Naive B cell (primary cell): ENCODE measurements around the gene RAP1GAP2. TPM values are rescaled to one million over a fixed set of nuclear protein-coding genes. Genes with fewer than 3 reads are reported as not detected.
A peak's percentile ranks its signal among the peaks of the same experiment; 100 is the strongest.

Source experiments
- ATAC-seq, 2 donors: fragments of 150-1000 bp; cut with Tn5 transposase; 2 replicates each; pipeline ENCODE4 v1.10.0; 2021; ENCODE audit warnings: low read depth in 2 of 2, mild to moderate bottlenecking in 2 of 2, moderate library complexity in 2 of 2
- DNase-seq: peaks from one replicate; pipeline ENCODE4 v3.0.0; 2022
- H3K27ac Mint-ChIP-seq, 6 donors: one replicate each; pipeline ENCODE4 v1.8.0; 2020 to 2022; ENCODE audit warnings: mild to moderate bottlenecking in 6 of 6, mixed read lengths in 6 of 6, moderate library complexity in 5 of 6, inconsistent platforms in 2 of 6
- H3K27me3 Mint-ChIP-seq, 3 donors: one replicate each; pipeline ENCODE4 v1.8.0; 2021 to 2022; ENCODE audit warnings: mixed read lengths in 3 of 3, mild to moderate bottlenecking in 1 of 3
- H3K36me3 Mint-ChIP-seq, 2 donors: one replicate each; pipeline ENCODE4 v1.8.0; 2020 to 2022; ENCODE audit warnings: mixed read lengths in 2 of 2, inconsistent platforms in 1 of 2, mild to moderate bottlenecking in 1 of 2
- H3K4me1 Mint-ChIP-seq, 3 donors: one replicate each; pipeline ENCODE4 v1.8.0; 2020 to 2022; ENCODE audit warnings: mixed read lengths in 3 of 3, inconsistent platforms in 1 of 3, mild to moderate bottlenecking in 1 of 3, moderate library complexity in 1 of 3
- H3K4me3 Mint-ChIP-seq, 8 donors: one replicate each; pipeline ENCODE4 v1.8.0; 2020 to 2022; ENCODE audit warnings: mild to moderate bottlenecking in 8 of 8, mixed read lengths in 8 of 8, moderate library complexity in 8 of 8, inconsistent platforms in 2 of 8
- H3K9me3 Mint-ChIP-seq, 7 donors: one replicate each; pipeline ENCODE4 v1.8.0; 2020 to 2022; ENCODE audit warnings: mixed read lengths in 7 of 7, mild to moderate bottlenecking in 5 of 7, inconsistent platforms in 2 of 7, moderate library complexity in 1 of 7
- polyA plus RNA-seq, 6 donors: library from polyadenylated mRNA; unstranded; fragments of 300-500 nt; fragmentation: Illumina TruSeq; gene quantifications; one replicate each; pipeline ENCODE4 v1.2.3, GENCODE V29; 2021; ENCODE audit warnings: low read depth in 6 of 6

Gene RAP1GAP2
- polyA plus RNA-seq, 6 donors from 2014 or later: 0.96 to 2.9 (median 1.4) TPM; not detected in 1

DNA sequence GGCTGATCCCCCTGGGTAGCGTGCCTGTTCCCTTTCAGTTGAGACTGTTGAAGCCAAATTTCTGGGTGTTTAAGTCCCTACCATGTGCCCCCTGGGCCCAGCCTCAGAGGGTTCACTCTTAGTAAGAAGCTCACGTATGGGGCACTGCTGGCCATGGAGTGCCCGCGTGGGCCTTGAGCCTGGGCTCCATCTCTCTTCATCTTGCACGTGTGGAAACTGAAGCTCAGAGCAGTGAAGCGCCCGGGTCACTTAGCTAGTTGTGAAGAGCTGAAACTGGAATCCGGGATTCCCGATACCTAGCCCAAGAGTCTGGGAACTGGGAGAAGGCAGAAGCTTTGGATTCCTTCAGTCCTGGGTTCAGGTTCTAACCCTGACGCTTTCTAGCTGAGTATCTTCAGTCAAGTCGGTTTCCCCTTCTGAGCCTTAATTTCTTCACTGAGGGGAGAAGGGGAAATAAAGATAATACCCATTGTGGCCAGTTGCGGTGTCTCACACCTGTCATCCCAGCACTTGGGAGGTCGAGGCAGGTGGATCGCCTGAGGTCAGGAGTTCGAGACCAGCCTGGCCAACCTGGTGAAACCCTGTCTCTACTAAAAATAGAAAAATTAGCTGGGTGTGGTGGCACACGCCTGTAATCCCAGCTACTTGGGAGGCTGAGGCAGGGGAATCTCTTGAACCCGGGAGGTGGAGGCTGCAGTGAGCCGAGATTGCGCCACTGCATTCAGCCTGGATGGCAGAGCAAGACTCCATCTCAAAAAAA, 163.3 kb downstream of the RAP1GAP2 start:
- Mint-ChIP-seq H3K4me3 (no peak overlapping the region), H3K9me3 (no peaks in the 10 kb centered on the region), H3K27me3 (peaks cover 0 to 14% (median 0%) of the 10 kb centered on the region in 3 donors), H3K36me3 (no peaks in the 10 kb centered on the region), H3K4me1 (peaks cover 12 to 27% (median 16%) of the 10 kb centered on the region in 3 donors), H3K27ac (no peak overlapping the region)
- ATAC-seq: no peak
- no peak for DNase-seq

DNA sequence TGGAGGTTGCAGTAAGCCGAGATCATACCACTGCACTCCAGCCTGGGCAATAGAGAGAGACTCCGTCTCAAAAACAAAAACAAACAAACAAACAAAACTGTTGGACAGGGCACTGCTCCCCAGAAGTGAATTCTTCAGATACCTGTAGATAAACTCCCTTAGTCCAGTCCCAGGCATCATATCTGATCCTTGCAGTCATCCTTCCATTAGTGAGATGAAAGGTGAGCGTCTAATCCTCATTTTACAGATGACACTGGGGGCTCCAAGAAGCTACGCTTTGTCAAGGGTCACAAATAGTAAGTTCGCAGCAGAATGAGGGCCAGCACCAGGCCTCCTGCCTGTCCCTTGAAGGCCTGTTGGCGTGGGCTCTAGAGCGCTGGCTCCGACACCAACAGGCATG, 165.2 kb downstream of the RAP1GAP2 start:
- Mint-ChIP-seq H3K27me3 (peaks cover 0 to 6% (median 0%) of the 10 kb centered on the region in 3 donors), H3K4me1 (peaks cover 0 to 11% (median 0%) of the 10 kb centered on the region in 3 donors), H3K9me3 (no peaks in the 10 kb centered on the region), H3K36me3 (peaks cover 0 to 13% of the 10 kb centered on the region in 2 donors), H3K27ac (no peak overlapping the region), H3K4me3 (no peak overlapping the region)
- DNase-seq: no peak
- no peak for ATAC-seq

DNA sequence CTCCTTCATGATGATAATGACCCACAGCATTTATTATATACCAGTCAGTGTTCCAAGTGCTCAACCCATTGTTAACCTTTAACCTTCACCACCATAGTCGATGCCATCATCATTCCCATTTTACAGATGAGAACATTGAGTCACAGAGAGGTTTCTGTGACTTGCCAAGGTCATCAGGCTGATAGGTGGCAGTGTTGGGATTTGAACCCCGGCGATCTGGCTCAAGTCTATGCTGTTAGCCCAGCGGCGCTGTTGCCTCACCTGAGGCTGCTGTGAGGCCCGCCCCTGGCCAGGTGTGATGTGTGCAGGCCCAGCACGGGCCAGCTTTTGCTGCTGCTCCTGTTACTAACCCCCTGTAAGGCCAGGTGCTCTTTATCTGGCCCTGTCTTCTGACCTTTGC, 166.0 kb downstream of the RAP1GAP2 start:
- Mint-ChIP-seq H3K4me1 (peaks cover 0 to 9% (median 0%) of the 10 kb centered on the region in 3 donors), H3K27me3 (peaks cover 0 to 4% (median 0%) of the 10 kb centered on the region in 3 donors), H3K4me3 (no peak overlapping the region), H3K36me3 (peaks cover 0 to 13% of the 10 kb centered on the region in 2 donors), H3K9me3 (no peaks in the 10 kb centered on the region), H3K27ac (peak overlapping the region in 1 of 6 donors; percentile 39)
- DNase-seq (no peak), ATAC-seq (no peak)

GRCh38 chr17:2962729-2963128, 166.5 kb downstream of the RAP1GAP2 start:
- Mint-ChIP-seq H3K4me1 (peaks cover 0 to 6% (median 0%) of the 10 kb centered on the region in 3 donors), H3K36me3 (peaks cover 0 to 13% of the 10 kb centered on the region in 2 donors), H3K27me3 (peaks cover 0 to 4% (median 0%) of the 10 kb centered on the region in 3 donors), H3K27ac (no peak overlapping the region), H3K4me3 (no peak overlapping the region), H3K9me3 (no peaks in the 10 kb centered on the region)
- ATAC-seq: no peak
- no peak for DNase-seq

GRCh38 chr17:2963332-2964027, 167.2 kb downstream of the RAP1GAP2 start:
- no peaks in the 10 kb centered on the region for H3K27me3 Mint-ChIP-seq
- peaks cover 0 to 13% of the 10 kb centered on the region in 2 donors for H3K36me3 Mint-ChIP-seq
- no peaks in the 10 kb centered on the region for H3K4me1 Mint-ChIP-seq
- H3K9me3 Mint-ChIP-seq: no peaks in the 10 kb centered on the region
- ATAC-seq: no peak
- H3K27ac Mint-ChIP-seq: no peak overlapping the region
- H3K4me3 Mint-ChIP-seq: no peak overlapping the region
- no peak for DNase-seq

GRCh38 chr17:2964028-2964356, 167.8 kb downstream of the RAP1GAP2 start:
- ATAC-seq (no peak), DNase-seq (no peak)
- Mint-ChIP-seq H3K27me3 (no peaks in the 10 kb centered on the region), H3K9me3 (no peaks in the 10 kb centered on the region), H3K4me3 (no peak overlapping the region), H3K4me1 (no peaks in the 10 kb centered on the region), H3K27ac (no peak overlapping the region), H3K36me3 (peaks cover 0 to 13% of the 10 kb centered on the region in 2 donors)

GRCh38 chr17:2964370-2964769, 168.1 kb downstream of the RAP1GAP2 start:
- Mint-ChIP-seq H3K9me3 (no peaks in the 10 kb centered on the region), H3K36me3 (peaks cover 0 to 13% of the 10 kb centered on the region in 2 donors), H3K27me3 (no peaks in the 10 kb centered on the region), H3K4me3 (peak overlapping the region in 1 of 8 donors; percentile 29), H3K4me1 (no peaks in the 10 kb centered on the region), H3K27ac (peak overlapping the region in 1 of 6 donors; percentile 77)
- ATAC-seq: no peak
- no peak for DNase-seq

DNA sequence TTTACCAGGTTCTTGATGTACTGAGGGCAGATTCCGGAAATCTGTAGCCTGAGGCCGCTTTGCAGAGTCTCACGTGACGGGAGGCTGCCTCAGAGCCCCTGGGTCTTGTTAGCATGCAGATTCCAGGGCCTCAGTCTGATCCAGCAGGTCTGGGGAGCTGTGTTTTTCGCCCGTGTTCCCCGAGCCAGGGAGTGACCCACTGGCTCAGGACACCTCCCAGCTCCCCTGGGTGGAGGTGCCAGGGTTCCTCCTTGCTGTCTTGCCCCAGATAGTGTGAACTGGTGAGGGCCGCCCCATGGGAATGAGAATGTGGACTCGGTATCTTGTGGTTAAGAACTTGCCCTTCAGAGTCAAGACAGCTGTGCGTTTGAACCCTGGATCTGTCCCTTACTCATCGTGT, 168.6 kb downstream of the RAP1GAP2 start:
- no peaks in the 10 kb centered on the region for H3K4me1 Mint-ChIP-seq
- H3K27me3 Mint-ChIP-seq: no peaks in the 10 kb centered on the region
- H3K36me3 Mint-ChIP-seq: peaks cover 0 to 13% of the 10 kb centered on the region in 2 donors
- no peaks in the 10 kb centered on the region for H3K9me3 Mint-ChIP-seq
- ATAC-seq (no peak), DNase-seq (no peak)
- no peak overlapping the region for H3K4me3 Mint-ChIP-seq
- no peak overlapping the region for H3K27ac Mint-ChIP-seq

DNA sequence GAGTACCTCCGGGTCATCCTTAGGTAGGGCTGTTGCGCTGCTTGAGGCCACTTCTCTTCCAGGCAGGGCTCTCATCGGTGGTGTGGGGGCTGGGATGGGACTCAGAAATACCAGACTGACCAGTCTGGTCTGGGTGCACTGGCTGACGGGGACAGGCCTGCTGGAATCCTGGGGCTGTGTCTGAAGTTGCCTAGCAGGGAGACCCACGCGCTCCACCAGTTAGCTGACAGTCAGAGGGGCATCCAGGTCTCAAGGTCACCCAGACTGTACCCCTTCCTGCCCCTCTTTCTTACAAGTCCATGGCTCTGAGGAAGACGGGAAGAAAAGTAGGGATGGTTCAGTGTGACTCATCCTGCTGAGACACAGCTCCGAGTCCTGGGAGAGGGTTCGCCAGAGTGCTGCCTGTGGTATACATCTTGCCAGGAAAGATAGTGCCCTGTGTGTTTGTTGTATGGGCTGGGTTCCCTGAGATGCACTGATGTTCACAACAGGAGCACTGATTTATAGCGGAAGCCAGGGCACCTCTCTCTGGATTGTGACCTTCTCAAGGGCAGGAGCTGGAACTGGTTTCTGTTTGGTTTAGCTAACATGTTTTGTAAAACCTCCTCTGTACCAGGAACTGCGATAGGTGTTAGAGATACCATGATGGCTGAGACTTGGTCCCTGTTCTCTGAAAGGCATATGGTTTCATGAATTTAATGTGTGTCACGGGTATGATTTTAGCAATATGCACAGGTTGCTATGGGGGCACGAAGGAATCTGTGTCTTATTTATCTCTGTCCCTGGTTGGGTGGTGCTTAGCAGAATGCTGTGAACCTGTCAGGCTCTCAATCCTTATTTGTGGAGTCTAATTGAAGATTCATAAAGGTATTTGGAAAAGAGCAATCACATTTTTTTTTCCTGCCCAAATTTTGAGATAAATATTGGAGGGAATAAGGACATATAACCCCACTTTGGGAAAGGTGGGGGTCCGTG, 169.7 kb downstream of the RAP1GAP2 start:
- no peak for DNase-seq
- Mint-ChIP-seq H3K9me3 (no peaks in the 10 kb centered on the region), H3K36me3 (peaks cover 0 to 13% of the 10 kb centered on the region in 2 donors), H3K4me3 (no peak overlapping the region), H3K4me1 (no peaks in the 10 kb centered on the region), H3K27ac (peak overlapping the region in 1 of 6 donors; percentile 22), H3K27me3 (no peaks in the 10 kb centered on the region)
- no peak for ATAC-seq

- no peaks in the 10 kb centered on the region for H3K27me3 Mint-ChIP-seq
- H3K27ac Mint-ChIP-seq: peak overlapping the region in 1 of 6 donors; percentile 9
- DNase-seq (no peak), ATAC-seq (no peak)
- H3K36me3 Mint-ChIP-seq: peaks cover 0 to 13% of the 10 kb centered on the region in 2 donors
- no peaks in the 10 kb centered on the region for H3K4me1 Mint-ChIP-seq
- H3K9me3 Mint-ChIP-seq: no peaks in the 10 kb centered on the region
- H3K4me3 Mint-ChIP-seq: no peak overlapping the region
Observed at GRCh38 chr17:2967515-2967914, 171.3 kb downstream of the RAP1GAP2 start.

GRCh38 chr17:2971851-2972250, 175.6 kb downstream of the RAP1GAP2 start:
- Mint-ChIP-seq H3K4me3 (no peak overlapping the region), H3K27me3 (no peaks in the 10 kb centered on the region), H3K9me3 (no peaks in the 10 kb centered on the region), H3K27ac (no peak overlapping the region), H3K4me1 (no peaks in the 10 kb centered on the region), H3K36me3 (no peaks in the 10 kb centered on the region)
- ATAC-seq (no peak), DNase-seq (no peak)

DNA sequence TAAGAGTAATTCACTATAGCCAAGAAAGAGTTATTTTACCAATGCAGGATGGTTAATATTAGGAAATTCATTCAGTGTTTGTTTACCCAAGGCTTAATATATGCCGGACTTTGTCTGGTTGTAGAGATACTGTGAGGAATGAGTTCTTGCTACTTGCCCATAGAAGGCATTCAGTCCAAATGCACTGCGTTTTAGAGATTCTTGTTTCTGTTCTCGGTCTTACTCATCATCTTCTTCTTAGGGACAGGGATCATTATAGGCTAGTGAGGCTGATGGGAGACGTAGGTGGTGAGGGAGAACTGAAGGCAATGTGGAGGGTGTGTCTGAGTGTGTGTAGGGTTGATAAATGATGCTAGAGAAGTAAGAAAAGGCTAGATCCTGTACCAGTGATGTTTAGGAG, 176.5 kb downstream of the RAP1GAP2 start:
- Mint-ChIP-seq H3K4me3 (no peak overlapping the region), H3K27me3 (no peaks in the 10 kb centered on the region), H3K9me3 (no peaks in the 10 kb centered on the region), H3K4me1 (no peaks in the 10 kb centered on the region), H3K36me3 (no peaks in the 10 kb centered on the region), H3K27ac (no peak overlapping the region)
- no peak for ATAC-seq
- no peak for DNase-seq

DNA sequence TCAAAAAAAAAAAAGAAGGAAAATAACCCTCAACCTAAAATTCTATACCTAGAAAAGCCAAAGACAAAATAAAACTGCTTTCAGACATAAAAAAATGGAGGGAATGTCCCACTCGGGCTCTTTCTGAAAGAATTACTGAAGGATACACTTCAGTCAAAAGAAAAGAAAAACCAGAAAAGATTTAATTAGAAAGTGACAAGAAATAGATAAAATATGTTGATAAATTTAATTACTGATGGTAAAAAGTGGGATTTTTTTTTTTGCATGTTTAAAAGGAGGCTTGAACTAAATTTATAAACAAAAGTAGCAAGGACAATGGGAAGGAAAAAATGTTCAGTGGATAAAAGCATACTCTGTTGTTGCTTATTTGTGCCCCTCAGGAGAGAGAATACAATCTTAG, 178.1 kb downstream of the RAP1GAP2 start:
- Mint-ChIP-seq H3K27me3 (no peaks in the 10 kb centered on the region), H3K4me1 (no peaks in the 10 kb centered on the region), H3K9me3 (no peaks in the 10 kb centered on the region), H3K27ac (peak overlapping the region in 1 of 6 donors; percentile 1), H3K36me3 (no peaks in the 10 kb centered on the region), H3K4me3 (no peak overlapping the region)
- DNase-seq (no peak), ATAC-seq (no peak)
